GM23338 (cell line): ENCODE results near the gene ZBTB20. TPM values are rescaled to one million over a fixed set of nuclear protein-coding genes. Genes with fewer than 3 reads are reported as not detected.
A peak's percentile ranks its signal among the peaks of the same experiment; 100 is the strongest.

Source experiments
- ATAC-seq: fragments of 200-7000 bp; cut with Tn5 transposase; 3 replicates; pipeline ENCODE4 v1.9.1; 2020
- DNase-seq: peaks from one replicate; pipeline ENCODE4 v3.0.0-alpha.2; 2015; ENCODE audit warnings: low spot score
- H2AFZ ChIP-seq: fragments of 200-600 bp; sonication (generic); 2 replicates; pipeline ENCODE4 v1.8.0; 2016; ENCODE audit warnings: antibody characterized with exemption, mild to moderate bottlenecking, moderate library complexity
- H3F3A ChIP-seq: fragments of 200-600 bp; sonication (generic); replicated peaks from 2 replicates; pipeline ENCODE4 v1.8.0; 2017; ENCODE audit warnings: antibody characterized with exemption, mixed run types, low read depth
- H3K27ac ChIP-seq: fragments of 200-600 bp; sonication (generic); 2 replicates; pipeline ENCODE4 v1.6.1; 2016; ENCODE audit warnings: low read depth
- H3K27me3 ChIP-seq: fragments of 200-600 bp; sonication (generic); 2 replicates; pipeline ENCODE4 v1.8.0; 2016; ENCODE audit warnings: mild to moderate bottlenecking, mixed run types, moderate library complexity; ENCODE audit not compliant: insufficient read depth
- H3K36me3 ChIP-seq: fragments of 200-600 bp; sonication (generic); 2 replicates; pipeline ENCODE4 v1.8.0; 2016; ENCODE audit warnings: mild to moderate bottlenecking; ENCODE audit not compliant: insufficient read depth
- H3K4me1 ChIP-seq: fragments of 200-600 bp; sonication (generic); 2 replicates; pipeline ENCODE4 v1.8.0; 2016; ENCODE audit warnings: mild to moderate bottlenecking, moderate library complexity; ENCODE audit not compliant: insufficient read depth
- H3K4me2 ChIP-seq: fragments of 200-600 bp; sonication (generic); 2 replicates; pipeline ENCODE4 v1.7.1; 2017; ENCODE audit warnings: mixed run types
- H3K4me3 ChIP-seq: fragments of 200-600 bp; sonication (generic); 2 replicates; pipeline ENCODE4 v1.6.1; 2016; ENCODE audit warnings: mixed run types
- H3K79me2 ChIP-seq: fragments of 200-600 bp; sonication (generic); replicated peaks from 2 replicates; pipeline ENCODE4 v1.8.0; 2017; ENCODE audit warnings: mild to moderate bottlenecking; ENCODE audit not compliant: insufficient read depth
- H3K9me2 ChIP-seq: fragments of 200-600 bp; sonication (generic); 2 replicates; pipeline ENCODE4 v1.8.0; 2017; ENCODE audit not compliant: insufficient read depth
- H4K20me1 ChIP-seq: fragments of 200-600 bp; sonication (generic); replicated peaks from 2 replicates; pipeline ENCODE4 v1.8.0; 2017; ENCODE audit warnings: mild to moderate bottlenecking; ENCODE audit not compliant: insufficient read depth
- H3K27ac Mint-ChIP-seq: 2 replicates; pipeline ENCODE4 v1.8.0; 2020; ENCODE audit warnings: inconsistent platforms, mild to moderate bottlenecking, moderate library complexity, mixed read lengths
- H3K27me3 Mint-ChIP-seq: 3 replicates; pipeline ENCODE4 v1.8.0; 2022; ENCODE audit warnings: low read depth, mild to moderate bottlenecking, moderate library complexity, mixed read lengths, inconsistent platforms; ENCODE audit not compliant: insufficient read depth, poor library complexity
- H3K36me3 Mint-ChIP-seq: 3 replicates; pipeline ENCODE4 v1.8.0; 2021; ENCODE audit warnings: low read depth, mild to moderate bottlenecking, inconsistent platforms, moderate library complexity, mixed read lengths
- H3K4me1 Mint-ChIP-seq: 3 replicates; pipeline ENCODE4 v1.8.0; 2020; ENCODE audit warnings: mild to moderate bottlenecking, inconsistent platforms, mixed read lengths
- H3K4me3 Mint-ChIP-seq: 3 replicates; pipeline ENCODE4 v1.8.0; 2021; ENCODE audit warnings: moderate library complexity, mild to moderate bottlenecking, inconsistent platforms, mixed read lengths
- H3K9me3 Mint-ChIP-seq: 3 replicates; pipeline ENCODE4 v1.8.0; 2020; ENCODE audit warnings: moderate library complexity, mild to moderate bottlenecking, inconsistent platforms, mixed read lengths
- EZH2 ChIP-seq: fragments of 200-600 bp; sonication (generic); IDR thresholded peaks from one replicate; pipeline ENCODE4 v1.8.0; 2017; ENCODE audit warnings: antibody characterized with exemption, mild to moderate bottlenecking, low read depth; ENCODE audit not compliant: unreplicated experiment
- EZH2phosphoT487 ChIP-seq: fragments of 200-600 bp; sonication (generic); IDR thresholded peaks from one replicate; pipeline ENCODE4 v1.8.1; 2018; ENCODE audit warnings: antibody characterized with exemption; ENCODE audit not compliant: unreplicated experiment
- JUNB ChIP-seq: IDR thresholded peaks from one replicate; pipeline ENCODE4 v1.6.1; 2016; ENCODE audit warnings: antibody characterized with exemption; ENCODE audit not compliant: unreplicated experiment
- NANOG ChIP-seq: IDR thresholded peaks from 2 replicates; pipeline ENCODE4 v1.6.1; 2016; ENCODE audit warnings: antibody characterized with exemption, borderline replicate concordance
- POLR2AphosphoS5 ChIP-seq: IDR thresholded peaks from 2 replicates; pipeline ENCODE4 v1.6.1; 2016; ENCODE audit warnings: antibody characterized with exemption, low read depth
- REST ChIP-seq: IDR thresholded peaks from one replicate; pipeline ENCODE4 v1.6.1; 2018; ENCODE audit warnings: antibody characterized with exemption; ENCODE audit not compliant: unreplicated experiment
- STAT1 ChIP-seq: IDR thresholded peaks from one replicate; pipeline ENCODE4 v1.6.1; 2016; ENCODE audit warnings: antibody characterized with exemption; ENCODE audit not compliant: unreplicated experiment
- ZNF331 ChIP-seq: fragments of 250-450 bp; sonication (Bioruptor Pico); IDR thresholded peaks from 2 replicates; pipeline ENCODE4 v1.5.0; 2020; ENCODE audit warnings: low read depth, mild to moderate bottlenecking, moderate library complexity
- ZNF462 ChIP-seq: fragments of 250-450 bp; sonication (Bioruptor Pico); IDR thresholded peaks from 2 replicates; pipeline ENCODE4 v1.5.0; 2020; ENCODE audit warnings: mild to moderate bottlenecking, moderate library complexity
- polyA plus RNA-seq: library from polyadenylated mRNA; unstranded; fragments of >200 nt; fragmentation: Nextera tagmentation; extraction: Ambion mirVana; gene quantifications from 2 replicates; pipeline ENCODE4 v1.2.1, GENCODE V29; 2016
- total RNA-seq: library from RNA; depleted of rRNA; stranded (reverse); fragments of >200 nt; shearing (Covaris generic); gene quantifications from 2 replicates; pipeline ENCODE4 v1.2.3, GENCODE V29; 2014
- TF ChIP-seq, protein P1 (sequence below), 2 experiments: fragments of 200-600 bp in 1 of 2; sonication (generic) in 1 of 2; conservative IDR thresholded peaks; 2 replicates each; pipeline versions ENCODE4 v1.5.1 to v1.6.1; 2016 to 2017; ENCODE audit warnings: antibody characterized with exemption in 2 of 2, low read depth in 2 of 2, mild to moderate bottlenecking in 2 of 2, moderate library complexity in 1 of 2

ZBTB20 gene
- total and polyA plus RNA-seq, 2 experiments from 2014 or later, result 2.0 to 3.3 TPM

GRCh38 chr3:114903213-114903612 is 243.9 kb downstream of the ZBTB20 start:
- no peak overlapping the region for H3K4me2 ChIP-seq
- H3K4me1 Mint-ChIP-seq, result peaks cover 12% of the 10 kb centered on the region
- H4K20me1 ChIP-seq, result no peaks in the 10 kb centered on the region
- no peaks in the 10 kb centered on the region for H3K36me3 Mint-ChIP-seq
- no peaks in the 10 kb centered on the region for H3K9me2 ChIP-seq
- H3K27ac Mint-ChIP-seq, result no peak overlapping the region
- H3K27me3 ChIP-seq, result peaks cover 17% of the 10 kb centered on the region; the same call in 1 of the 2 replicates
- DNase-seq (no peak), ATAC-seq (peak; percentile 34)
- H3K4me3 Mint-ChIP-seq, result no peak overlapping the region
- no peak overlapping the region for H2AFZ ChIP-seq
- no peak overlapping the region for H3K27ac ChIP-seq
- no peaks in the 10 kb centered on the region for H3K79me2 ChIP-seq
- peaks cover 4% of the 10 kb centered on the region; the same call in 1 of the 2 replicates for H3K4me1 ChIP-seq
- H3K27me3 Mint-ChIP-seq, result peaks cover 8% of the 10 kb centered on the region
- H3K36me3 ChIP-seq, result no peaks in the 10 kb centered on the region
- H3K4me3 ChIP-seq, result no peak overlapping the region
- TF ChIP-seq EZH2 (no peak), JUNB (no peak), ZNF331 (CRISPR knock-in tag) (no peak), EZH2phosphoT487 (no peak), REST (no peak), NANOG (no peak), STAT1 (no peak), POLR2AphosphoS5 (no peak)
- TF ChIP-seq, protein P1, sequence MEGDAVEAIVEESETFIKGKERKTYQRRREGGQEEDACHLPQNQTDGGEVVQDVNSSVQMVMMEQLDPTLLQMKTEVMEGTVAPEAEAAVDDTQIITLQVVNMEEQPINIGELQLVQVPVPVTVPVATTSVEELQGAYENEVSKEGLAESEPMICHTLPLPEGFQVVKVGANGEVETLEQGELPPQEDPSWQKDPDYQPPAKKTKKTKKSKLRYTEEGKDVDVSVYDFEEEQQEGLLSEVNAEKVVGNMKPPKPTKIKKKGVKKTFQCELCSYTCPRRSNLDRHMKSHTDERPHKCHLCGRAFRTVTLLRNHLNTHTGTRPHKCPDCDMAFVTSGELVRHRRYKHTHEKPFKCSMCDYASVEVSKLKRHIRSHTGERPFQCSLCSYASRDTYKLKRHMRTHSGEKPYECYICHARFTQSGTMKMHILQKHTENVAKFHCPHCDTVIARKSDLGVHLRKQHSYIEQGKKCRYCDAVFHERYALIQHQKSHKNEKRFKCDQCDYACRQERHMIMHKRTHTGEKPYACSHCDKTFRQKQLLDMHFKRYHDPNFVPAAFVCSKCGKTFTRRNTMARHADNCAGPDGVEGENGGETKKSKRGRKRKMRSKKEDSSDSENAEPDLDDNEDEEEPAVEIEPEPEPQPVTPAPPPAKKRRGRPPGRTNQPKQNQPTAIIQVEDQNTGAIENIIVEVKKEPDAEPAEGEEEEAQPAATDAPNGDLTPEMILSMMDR (conservative IDR thresholded peaks at IDR 0.05; ENCODE audit: low read depth in 2 of 2), result no peak
- H3F3A ChIP-seq, result no peaks in the 10 kb centered on the region
- H3K9me3 Mint-ChIP-seq, result no peaks in the 10 kb centered on the region

- H3K36me3 Mint-ChIP-seq, result no peaks in the 10 kb centered on the region
- Histone ChIP-seq H3K27me3 (peaks cover 17% of the 10 kb centered on the region; the same call in 1 of the 2 replicates), H3F3A (no peaks in the 10 kb centered on the region), H3K4me1 (peaks cover 4% of the 10 kb centered on the region; the same call in 1 of the 2 replicates), H3K27ac (no peak overlapping the region), H3K4me3 (no peak overlapping the region), H4K20me1 (no peaks in the 10 kb centered on the region), H3K79me2 (no peaks in the 10 kb centered on the region), H3K4me2 (peak overlapping the region; percentile 34; the same call in 1 of the 2 replicates), H2AFZ (no peak overlapping the region), H3K36me3 (no peaks in the 10 kb centered on the region), H3K9me2 (no peaks in the 10 kb centered on the region)
- H3K4me1 Mint-ChIP-seq, result peaks cover 12% of the 10 kb centered on the region
- H3K9me3 Mint-ChIP-seq, result no peaks in the 10 kb centered on the region
- H3K4me3 Mint-ChIP-seq, result no peak overlapping the region
- DNase-seq (peak; percentile 73), ATAC-seq (peak; percentile 98)
- peaks cover 8% of the 10 kb centered on the region for H3K27me3 Mint-ChIP-seq
- H3K27ac Mint-ChIP-seq, result no peak overlapping the region
- no peak for TF ChIP-seq POLR2AphosphoS5
- 0 out of 2 replicates have a peak, but pooled peaks have one; percentile 19 for TF ChIP-seq ZNF462
- TF ChIP-seq STAT1, result no peak
- no peak for TF ChIP-seq EZH2
- peak; percentile 73 for TF ChIP-seq NANOG
Measured at GRCh38 chr3:114902691-114903101, 244.4 kb downstream of the ZBTB20 start.
